NT2/D1 (cell line): ENCODE results near the gene TNFRSF6B.

Experiments
- DNase-seq: peaks from one replicate; pipeline ENCODE4 v3.0.0-alpha.2; 2011; ENCODE audit warnings: low read depth, low spot score
- H3K27me3 ChIP-seq: 2 replicates; pipeline ENCODE4 v1.6.0; 2011; ENCODE audit warnings: mild to moderate bottlenecking; ENCODE audit not compliant: insufficient read length, insufficient read depth
- H3K36me3 ChIP-seq: 2 replicates; pipeline ENCODE4 v1.6.1; 2011; ENCODE audit warnings: mild to moderate bottlenecking, low read length, mixed read lengths; ENCODE audit not compliant: insufficient read depth, insufficient read length
- H3K4me1 ChIP-seq: 2 replicates; pipeline ENCODE4 v1.5.1; 2011; ENCODE audit not compliant: insufficient read depth, insufficient read length
- H3K4me3 ChIP-seq: 2 replicates; pipeline ENCODE4 v1.5.1; 2011; ENCODE audit warnings: low read depth; ENCODE audit not compliant: insufficient read length
- H3K9ac ChIP-seq: 2 replicates; pipeline ENCODE4 v1.6.0; 2011; ENCODE audit warnings: low read depth; ENCODE audit not compliant: insufficient read length
- H3K9me3 ChIP-seq: 2 replicates; pipeline ENCODE4 v1.5.1; 2011; ENCODE audit warnings: mild to moderate bottlenecking, low read length; ENCODE audit not compliant: insufficient read depth
- SUZ12 ChIP-seq: IDR thresholded peaks from 2 replicates; pipeline ENCODE4 v1.6.1; 2011; ENCODE audit not compliant: insufficient read length, insufficient read depth; ENCODE audit errors: extremely low read depth
- YY1 ChIP-seq: IDR thresholded peaks from 2 replicates; pipeline ENCODE4 v1.6.1; 2011; ENCODE audit not compliant: insufficient read length, insufficient read depth
- ZNF274 ChIP-seq: IDR thresholded peaks from 2 replicates; pipeline ENCODE4 v1.6.1; 2011; ENCODE audit warnings: mild to moderate bottlenecking, low read depth, low read length

The TNFRSF6B gene

GRCh38 chr20:63696306-63696627 lies 185 bp upstream of the TNFRSF6B start:
- DNase-seq, result no peak
- Histone ChIP-seq H3K4me1 (peaks cover 27% of the 10 kb centered on the region), H3K9ac (no peak overlapping the region), H3K36me3 (peaks cover 83% of the 10 kb centered on the region), H3K27me3 (no peaks in the 10 kb centered on the region), H3K9me3 (peaks cover 13% of the 10 kb centered on the region; the same call in 1 of the 2 replicates), H3K4me3 (no peak overlapping the region)
- TF ChIP-seq SUZ12, result no peak
- no peak for TF ChIP-seq ZNF274
- TF ChIP-seq YY1, result no peak

- Histone ChIP-seq H3K4me3 (no peak overlapping the region), H3K36me3 (peaks cover 85% of the 10 kb centered on the region), H3K27me3 (no peaks in the 10 kb centered on the region), H3K9me3 (peaks cover 13% of the 10 kb centered on the region; the same call in 1 of the 2 replicates), H3K9ac (no peak overlapping the region), H3K4me1 (peaks cover 29% of the 10 kb centered on the region)
- no peak for TF ChIP-seq ZNF274
- no peak for DNase-seq
Observed at GRCh38 chr20:63697357-63697867, 960 bp downstream of the TNFRSF6B start.

- Histone ChIP-seq H3K4me1 (peaks cover 31% of the 10 kb centered on the region), H3K9me3 (peaks cover 13% of the 10 kb centered on the region; the same call in 1 of the 2 replicates), H3K9ac (no peak overlapping the region), H3K4me3 (no peak overlapping the region), H3K36me3 (peaks cover 90% of the 10 kb centered on the region), H3K27me3 (no peaks in the 10 kb centered on the region)
- TF ChIP-seq YY1 (no peak), ZNF274 (no peak), SUZ12 (no peak)
- DNase-seq, result no peak
Observed at GRCh38 chr20:63697868-63698545, 1.6 kb downstream of the TNFRSF6B start.

GRCh38 chr20:63698739-63699465 lies 2.5 kb downstream of the TNFRSF6B start:
- Histone ChIP-seq H3K9ac (peak overlapping the region; percentile 17), H3K4me1 (peaks cover 31% of the 10 kb centered on the region), H3K27me3 (no peaks in the 10 kb centered on the region), H3K36me3 (peaks cover 94% of the 10 kb centered on the region), H3K9me3 (peaks cover 9% of the 10 kb centered on the region; the same call in 1 of the 2 replicates), H3K4me3 (no peak overlapping the region)
- TF ChIP-seq YY1 (no peak), ZNF274 (no peak), SUZ12 (no peak)
- DNase-seq, result no peak

GRCh38 chr20:63699466-63700198 lies 3.2 kb downstream of the TNFRSF6B start:
- no peak overlapping the region for H3K4me3 ChIP-seq

GRCh38 chr20:63700199-63701050 lies 4.0 kb downstream of the TNFRSF6B start:
- Histone ChIP-seq H3K27me3 (no peaks in the 10 kb centered on the region), H3K9ac (peak overlapping the region; percentile 36), H3K4me3 (no peak overlapping the region), H3K4me1 (peaks cover 31% of the 10 kb centered on the region), H3K36me3 (peaks cover 95% of the 10 kb centered on the region), H3K9me3 (no peaks in the 10 kb centered on the region)
- no peak for DNase-seq
- TF ChIP-seq YY1, result no peak
- no peak for TF ChIP-seq ZNF274
- TF ChIP-seq SUZ12, result no peak

More at GRCh38 chr20:63699466-63700198, 3.2 kb downstream of the TNFRSF6B start:
- Histone ChIP-seq H3K4me1 (peaks cover 31% of the 10 kb centered on the region), H3K36me3 (peaks cover 94% of the 10 kb centered on the region), H3K9ac (peak overlapping the region; percentile 17), H3K27me3 (no peaks in the 10 kb centered on the region), H3K9me3 (peaks cover 2% of the 10 kb centered on the region; the same call in 1 of the 2 replicates)
- DNase-seq, result no peak
- TF ChIP-seq YY1 (no peak), ZNF274 (no peak), SUZ12 (no peak)

GRCh38 chr20:63701051-63701328 lies 4.5 kb downstream of the TNFRSF6B start:
- Histone ChIP-seq H3K9ac (no peak overlapping the region), H3K36me3 (peaks cover 95% of the 10 kb centered on the region), H3K4me1 (peaks cover 31% of the 10 kb centered on the region), H3K27me3 (no peaks in the 10 kb centered on the region), H3K4me3 (no peak overlapping the region), H3K9me3 (no peaks in the 10 kb centered on the region)
- TF ChIP-seq YY1 (no peak), ZNF274 (no peak), SUZ12 (no peak)
- DNase-seq, result no peak
